GM19238 (cell line): ENCODE results near the gene EIF3D.
A peak's percentile ranks its signal among the peaks of the same experiment; 100 is the strongest.
"Not testable (repeated sequence)": the region's sequence is repeated elsewhere in the genome, so short reads cannot be mapped to it uniquely, and the experiment has no call there.

Source experiments
- DNase-seq: peaks from one replicate; pipeline ENCODE4 v3.0.0; 2011; ENCODE audit warnings: low spot score; ENCODE audit not compliant: insufficient read length

Gene EIF3D

DNA sequence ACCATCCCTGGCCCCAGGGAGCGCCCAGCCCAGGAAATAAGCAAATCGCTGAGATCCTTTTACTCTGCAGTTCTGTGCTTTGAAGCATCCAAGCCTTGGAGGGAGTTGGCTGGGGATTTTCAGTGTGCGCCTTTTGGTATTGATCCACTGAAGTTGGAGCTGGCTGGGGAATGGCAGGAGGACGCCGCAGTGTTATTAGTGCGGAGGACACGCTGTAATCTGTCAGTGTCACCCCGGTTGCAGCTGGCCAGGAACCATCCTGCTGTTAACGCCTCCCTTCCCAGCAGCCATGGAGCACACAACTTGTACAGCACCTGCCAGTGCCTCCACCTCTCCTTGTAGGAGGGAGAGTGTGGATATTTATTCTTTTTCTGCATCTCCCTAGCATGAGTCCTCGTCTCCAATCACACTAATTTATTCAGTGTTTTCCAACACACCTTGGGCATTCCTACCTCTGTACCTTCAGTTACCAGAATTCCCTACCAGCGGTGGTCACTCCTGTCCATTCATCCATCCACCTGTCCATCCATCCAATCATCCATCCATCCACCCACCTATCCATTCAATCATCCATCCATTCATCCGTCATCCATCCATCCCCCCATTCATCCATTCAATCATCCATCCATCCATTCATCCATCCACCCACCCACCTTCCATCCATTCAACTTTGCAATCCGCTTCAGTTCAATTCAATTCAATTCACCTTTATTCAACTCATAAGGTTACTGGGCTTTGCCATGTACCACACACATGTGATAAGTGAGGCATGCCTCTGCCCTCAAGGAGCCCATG is 21.9 kb upstream of the EIF3D start:
- DNase-seq, result no peak

DNA sequence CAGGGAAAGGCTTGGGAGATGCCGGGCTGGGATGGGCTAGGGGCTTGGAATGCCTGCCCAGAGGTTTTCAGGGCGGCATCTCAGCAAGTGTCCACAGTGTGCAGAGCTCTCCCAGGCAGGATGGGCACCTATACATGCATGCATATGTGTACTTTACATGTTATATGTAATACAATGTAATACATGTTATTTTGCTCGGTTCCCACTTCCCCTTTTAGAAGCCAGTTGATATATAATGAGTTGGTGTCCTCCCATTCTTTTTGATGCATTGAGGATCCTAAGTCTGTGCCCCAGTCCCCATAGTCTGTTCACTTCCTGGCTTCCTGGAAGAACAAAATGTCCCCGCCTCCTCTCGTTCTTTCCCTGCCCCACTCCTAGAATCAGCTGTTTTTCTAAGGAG is 20.1 kb upstream of the EIF3D start:
- no peak for DNase-seq

GRCh38 chr22:36548606-36549005 is 19.6 kb upstream of the EIF3D start:
- no peak for DNase-seq

DNA sequence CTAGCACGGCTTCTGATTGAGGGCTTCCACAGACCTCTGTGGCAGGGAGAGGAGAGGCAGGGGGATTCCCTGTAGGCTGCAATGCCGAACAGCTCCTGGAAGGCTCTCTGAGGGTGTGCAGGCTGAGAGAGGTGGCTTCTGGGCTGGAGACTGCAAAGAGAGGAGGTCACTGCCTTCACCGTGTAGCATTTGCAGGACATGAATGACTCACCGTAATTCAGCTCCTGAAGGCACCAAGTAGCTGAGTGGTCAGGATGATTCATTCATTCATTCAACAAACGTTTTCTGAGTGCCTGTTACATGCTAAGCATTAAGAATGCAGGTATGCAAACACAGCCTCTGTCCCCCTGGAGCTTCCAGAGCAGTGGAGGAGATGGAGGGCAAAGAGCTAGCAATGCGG is 18.0 kb upstream of the EIF3D start:
- no peak for DNase-seq

DNA sequence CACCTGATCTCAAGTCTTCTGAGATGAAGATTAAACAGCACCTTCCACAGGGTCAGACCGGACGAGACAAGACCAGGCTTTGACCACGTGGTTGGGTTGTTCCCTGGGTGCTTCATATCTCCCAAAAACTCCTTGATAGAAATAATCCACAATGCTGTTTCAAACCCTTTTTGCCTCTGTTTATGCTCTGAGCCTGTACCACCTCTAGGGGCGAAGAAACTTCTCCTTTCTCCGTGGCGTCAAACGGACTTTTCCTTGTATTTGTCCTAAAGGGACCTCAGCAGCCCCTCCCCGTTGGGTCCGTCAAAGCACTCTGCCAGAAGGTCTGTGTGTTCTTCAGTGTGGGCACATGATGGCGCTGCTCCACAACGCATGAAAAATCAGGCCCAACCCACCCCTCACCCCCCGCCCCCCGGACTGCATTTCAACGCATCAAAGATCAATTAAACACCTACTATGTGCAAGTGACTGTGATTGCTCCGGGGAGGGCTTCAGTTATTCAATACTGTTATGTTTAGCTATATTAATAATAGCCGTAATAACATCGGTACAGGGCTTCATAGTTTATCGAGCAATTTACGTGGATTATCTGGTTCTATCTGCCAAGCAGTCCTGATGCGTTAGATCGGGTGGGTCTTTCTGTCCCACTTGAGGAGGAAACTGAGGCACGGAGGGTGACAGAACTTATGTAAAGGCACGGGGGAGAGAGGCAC is 17.3 kb upstream of the EIF3D start:
- DNase-seq, result peak; percentile 26

GRCh38 chr22:36544107-36544620 is 15.2 kb upstream of the EIF3D start:
- no peak for DNase-seq

DNA sequence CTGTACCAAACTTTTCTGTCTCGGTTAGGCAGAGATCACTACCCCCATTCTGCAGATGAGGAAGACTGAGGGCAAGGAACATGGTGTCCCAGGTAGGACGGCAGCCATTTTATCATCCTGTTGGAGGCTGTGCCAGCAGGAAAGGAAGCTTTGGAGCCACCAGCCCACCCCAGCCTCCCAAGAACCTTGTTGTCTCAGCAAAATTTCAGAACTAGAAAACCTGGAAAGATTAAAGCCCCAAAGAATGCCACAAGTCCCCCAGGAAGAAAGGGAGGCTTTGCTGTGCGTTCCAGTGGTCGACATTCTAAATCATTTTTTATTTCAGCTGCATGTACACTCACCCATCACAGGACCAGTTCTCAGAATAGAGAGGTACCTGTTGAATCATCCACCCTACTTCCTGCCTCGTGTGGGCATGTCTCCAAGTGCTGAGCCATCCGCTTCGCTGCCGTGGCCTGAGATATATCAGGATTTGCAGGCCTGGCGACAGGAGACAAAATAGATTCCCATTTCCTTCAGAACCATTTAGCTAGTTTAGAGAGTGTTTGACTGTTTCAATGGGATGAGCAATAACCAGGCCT is 13.0 kb upstream of the EIF3D start:
- no peak for DNase-seq

GRCh38 chr22:36540867-36541642 is 12.1 kb upstream of the EIF3D start:
- no peak for DNase-seq

DNA sequence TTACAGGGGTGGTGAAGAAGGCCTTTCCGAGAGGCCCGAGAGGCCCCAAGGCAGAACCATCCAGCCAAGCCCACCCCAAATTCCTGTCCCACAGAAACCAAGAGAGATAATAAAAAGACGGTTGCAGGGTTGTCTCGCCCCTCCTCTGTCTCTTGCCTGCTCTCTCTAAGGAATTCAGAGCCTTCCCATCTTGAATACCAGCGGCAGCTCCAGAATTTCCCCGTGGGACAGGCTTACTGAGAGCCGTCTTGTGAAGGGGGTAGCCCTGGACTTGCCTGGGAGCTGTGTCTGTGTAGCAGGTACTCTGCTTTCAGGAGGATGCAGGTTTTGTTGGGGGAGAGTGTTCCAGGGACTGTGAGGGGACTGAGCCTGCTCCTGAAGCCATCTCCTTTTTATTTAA is 9.6 kb upstream of the EIF3D start:
- DNase-seq, result no peak

GRCh38 chr22:36536717-36537116 is 7.8 kb upstream of the EIF3D start:
- DNase-seq, result no peak

DNA sequence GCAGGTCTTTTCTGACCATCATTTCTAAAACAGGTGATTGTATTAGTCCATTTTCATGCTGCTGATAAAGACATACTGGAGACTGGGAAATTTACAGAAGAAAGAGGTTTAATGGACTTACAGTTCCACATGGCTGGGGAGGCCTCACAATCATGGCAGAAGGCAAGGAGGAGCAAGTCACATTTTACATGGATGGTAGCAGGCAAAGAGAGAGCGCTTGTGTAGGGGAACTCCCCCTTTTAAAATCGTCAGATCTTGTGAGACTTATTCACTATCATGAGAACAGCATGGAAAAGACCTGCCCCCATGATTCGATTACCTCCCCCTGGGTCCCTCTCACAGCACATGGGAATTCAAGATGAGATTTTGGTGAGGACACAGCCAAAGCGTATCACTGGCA is 4.4 kb upstream of the EIF3D start:
- not testable (repeated sequence) for DNase-seq

DNA sequence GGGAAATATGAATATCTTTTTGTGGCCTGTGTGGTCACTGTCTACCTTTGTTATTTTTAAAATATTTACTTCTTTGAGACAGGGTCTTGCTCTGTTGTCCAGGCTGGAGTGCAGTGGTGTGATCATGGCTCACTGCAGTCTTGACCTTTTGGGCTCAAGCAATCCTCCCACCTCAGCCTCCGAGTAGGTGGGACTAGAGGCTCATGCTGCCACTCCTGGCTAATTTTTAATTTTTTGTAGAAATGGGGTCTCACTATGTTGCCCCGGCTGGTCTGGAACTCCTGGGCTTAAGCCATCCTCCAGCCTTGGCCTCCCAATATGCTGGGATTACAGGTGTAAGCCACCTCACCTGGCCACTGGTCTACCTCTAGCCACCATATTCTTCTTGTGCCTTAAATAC is 3.5 kb upstream of the EIF3D start:
- no peak for DNase-seq

GRCh38 chr22:36528341-36528740 is 625 bp downstream of the EIF3D start:
- DNase-seq, result no peak

- DNase-seq, result no peak
These were observed 6.3 kb downstream of the EIF3D start for GRCh38 chr22:36522662-36523061.

- DNase-seq, result no peak
These were observed 8.5 kb downstream of the EIF3D start for GRCh38 chr22:36520423-36520822.

GRCh38 chr22:36519906-36520305 is 9.1 kb downstream of the EIF3D start:
- not testable (repeated sequence) for DNase-seq

DNA sequence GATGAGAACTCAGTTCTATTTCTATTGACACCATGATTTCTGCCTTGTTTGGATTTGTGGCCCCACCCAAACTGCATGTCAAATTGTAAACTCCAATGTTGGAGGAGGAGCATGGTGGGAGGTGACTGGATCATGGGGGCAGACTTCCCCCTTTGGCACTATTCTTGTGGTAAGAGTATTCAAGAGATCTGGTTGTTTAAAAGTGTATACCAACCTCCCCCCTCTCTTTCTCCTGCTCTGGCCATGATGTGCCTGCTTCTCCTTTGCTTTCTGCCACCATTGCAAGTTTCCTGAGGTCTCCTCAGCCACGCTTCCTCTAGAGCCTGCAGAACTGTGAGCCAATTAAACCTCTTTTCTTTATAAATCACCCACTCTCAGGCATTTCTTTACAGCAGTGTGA is 14.2 kb downstream of the EIF3D start:
- DNase-seq, result no peak

DNA sequence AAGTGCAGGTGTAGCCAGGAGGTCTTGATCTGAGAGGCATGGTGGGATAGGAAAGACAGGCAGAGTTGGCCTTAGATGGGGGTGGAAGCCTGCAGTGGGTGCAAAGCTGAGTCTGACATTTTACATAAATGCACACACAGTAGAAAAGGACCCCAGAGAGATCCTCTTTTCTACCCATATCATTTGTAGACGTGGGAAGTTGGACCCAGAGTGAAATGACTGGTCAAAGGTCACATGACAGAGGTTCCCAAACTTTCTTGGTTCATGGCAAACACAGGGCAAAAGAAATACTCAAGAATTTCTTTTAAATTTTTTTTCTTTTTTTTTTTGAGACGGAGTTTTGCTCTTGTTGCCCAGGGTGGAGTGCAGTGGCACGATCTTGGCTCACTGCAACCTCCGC is 16.0 kb downstream of the EIF3D start:
- no peak for DNase-seq

DNA sequence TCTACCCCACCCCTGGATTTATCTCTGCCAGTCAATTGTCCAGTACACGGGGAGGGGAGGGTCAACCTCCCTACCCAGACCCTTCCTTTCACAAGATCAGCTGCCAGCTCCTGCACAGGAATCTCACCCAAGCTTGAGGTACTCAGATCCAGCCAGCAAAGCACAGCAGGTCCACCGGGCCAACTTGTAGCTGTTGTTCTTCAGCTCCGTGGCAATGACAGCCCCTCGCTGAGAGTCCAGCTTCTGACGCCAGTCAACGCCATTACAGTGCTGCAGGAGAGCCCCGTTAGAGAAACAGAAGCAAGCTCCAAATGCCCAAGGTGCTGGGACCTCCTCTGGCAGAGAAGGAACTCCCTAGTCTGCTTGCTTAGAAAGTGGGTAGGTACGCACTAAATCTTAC is 16.6 kb downstream of the EIF3D start:
- DNase-seq, result no peak

- peak; percentile 36 for DNase-seq
These were observed 17.7 kb downstream of the EIF3D start for GRCh38 chr22:36510966-36511881.

DNA sequence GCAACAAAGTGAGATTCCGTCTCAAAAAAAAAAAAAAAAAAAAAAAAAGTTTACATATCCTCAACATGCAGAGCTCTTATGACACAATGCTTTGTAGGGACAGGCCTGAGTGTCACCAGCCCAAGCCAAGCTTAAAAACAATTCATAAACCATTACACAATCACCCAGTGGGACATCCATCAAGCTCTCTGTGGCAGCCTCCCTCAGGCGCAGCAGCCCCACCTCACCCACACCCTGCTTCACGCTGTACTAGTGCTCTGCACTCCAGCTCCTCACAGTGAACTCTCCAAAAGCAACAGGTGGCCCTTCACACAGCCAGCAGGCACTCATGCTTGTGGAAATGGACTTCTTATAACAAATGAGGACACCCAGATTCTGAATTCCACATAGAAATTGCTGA is 18.6 kb downstream of the EIF3D start:
- DNase-seq, result no peak
